Thyroid gland (tissue), 4 donors: ENCODE results near the gene CFC1. TPM values are rescaled to one million over a fixed set of nuclear protein-coding genes. Genes with fewer than 3 reads are reported as not detected.

Source experiments
- small RNA-seq: library from RNA; depleted of rRNA; stranded (forward); fragments of <200 nt; gene quantifications from one replicate; pipeline ENCODE3, GENCODE V24; 2016
- total RNA-seq, 4 donors: library from RNA; depleted of rRNA; stranded (reverse); fragments of >200 nt; gene quantifications; one replicate each; pipeline ENCODE4 v1.2.3, GENCODE V29; 2016

CFC1 gene
- total RNA-seq, 4 donors from 2014 or later: not detected

Small RNA genes lying within 50 kb of the gene (small RNA-seq; reads per million reads assigned to genes)
- gene RF00017 (not detected), gene RNU6-848P (not detected)

Other genes starting within 250 kb of the CFC1 start
- gene PTPN18, start 243.5 kb downstream of the CFC1 start, total RNA-seq: 10 to 100 TPM; 45.5 to 69.8 (median 57.4) TPM
- under 1 TPM in 2 of 4 donors, not detected in 2; 0.11 to 0.27 TPM for gene POTEI, start 90.2 kb downstream of the CFC1 start, total RNA-seq
- gene CFC1B, start 78.4 kb downstream of the CFC1 start, total RNA-seq: not detected
- under 1 TPM in 1 of 4 donors, not detected in 3; 0.27 TPM for gene POTEJ, start 11.9 kb upstream of the CFC1 start, total RNA-seq
- not detected for gene GPR148, start 129.5 kb upstream of the CFC1 start, total RNA-seq
- gene AMER3, start 156.0 kb upstream of the CFC1 start, total RNA-seq: under 1 TPM in 1 of 4 donors, not detected in 3; 0.08 TPM
- gene ARHGEF4, start 237.3 kb upstream of the CFC1 start, total RNA-seq: 10 to 100 TPM; 15.6 to 24.3 (median 22.5) TPM